Trophoblast cell (in vitro differentiated cells and primary cell): Measurements from ENCODE around the gene DCUN1D1. TPM values are rescaled to one million over a fixed set of nuclear protein-coding genes. Genes with fewer than 3 reads are reported as not detected.

Experiments used
- DNase-seq, 2 donors: peaks; one replicate each; pipeline ENCODE4 v3.0.0-alpha.2; 2016
- H2AFZ ChIP-seq: 2 replicates; pipeline ENCODE4 v1.6.1; 2013; ENCODE audit warnings: low read length, moderate library complexity, mild to moderate bottlenecking; ENCODE audit not compliant: insufficient read depth, poor library complexity
- H2AK5ac ChIP-seq: 2 replicates; pipeline ENCODE4 v1.6.1; 2013; ENCODE audit warnings: mild to moderate bottlenecking, low read length
- H2BK120ac ChIP-seq: 2 replicates; pipeline ENCODE4 v1.6.1; 2013; ENCODE audit warnings: low read length, mild to moderate bottlenecking, moderate library complexity; ENCODE audit not compliant: insufficient read depth, poor library complexity
- H2BK12ac ChIP-seq: 2 replicates; pipeline ENCODE4 v1.6.1; 2013; ENCODE audit warnings: mild to moderate bottlenecking, low read length, moderate library complexity
- H2BK5ac ChIP-seq: 2 replicates; pipeline ENCODE4 v1.6.1; 2013; ENCODE audit warnings: low read length, low read depth, moderate library complexity, mild to moderate bottlenecking; ENCODE audit not compliant: poor library complexity
- H3K14ac ChIP-seq: 2 replicates; pipeline ENCODE4 v1.6.1; 2013; ENCODE audit warnings: mild to moderate bottlenecking, low read length
- H3K18ac ChIP-seq: 2 replicates; pipeline ENCODE4 v1.6.1; 2013; ENCODE audit warnings: mild to moderate bottlenecking, low read length
- H3K23ac ChIP-seq: 2 replicates; pipeline ENCODE4 v1.6.1; 2013; ENCODE audit warnings: low read length
- H3K27ac ChIP-seq: 2 replicates; pipeline ENCODE4 v1.5.1; 2013; ENCODE audit warnings: low read depth, mild to moderate bottlenecking, inconsistent platforms, low read length, moderate library complexity
- H3K27me3 ChIP-seq: 2 replicates; pipeline ENCODE4 v1.6.1; 2013; ENCODE audit warnings: inconsistent platforms, mild to moderate bottlenecking, low read length, moderate library complexity; ENCODE audit not compliant: insufficient read depth
- H3K36me3 ChIP-seq, 2 experiments: 1 replicate in 1 of 2; 2 replicates in 1 of 2; pipeline ENCODE4 v1.6.1; 2013; ENCODE audit warnings: low read length in 2 of 2, mild to moderate bottlenecking in 2 of 2, moderate library complexity in 1 of 2; ENCODE audit not compliant: insufficient read depth in 2 of 2, control insufficient read depth in 1 of 2
- H3K4ac ChIP-seq: 2 replicates; pipeline ENCODE4 v1.6.1; 2013; ENCODE audit warnings: low read depth, mild to moderate bottlenecking, low read length, moderate library complexity
- H3K4me1 ChIP-seq, 2 experiments: 1 replicate in 1 of 2; 2 replicates in 1 of 2; pipeline ENCODE4 v1.6.1; 2013; ENCODE audit warnings: low read length in 2 of 2, mild to moderate bottlenecking in 2 of 2, moderate library complexity in 1 of 2; ENCODE audit not compliant: insufficient read depth in 2 of 2, control insufficient read depth in 1 of 2
- H3K4me2 ChIP-seq: 2 replicates; pipeline ENCODE4 v1.6.1; 2013; ENCODE audit warnings: inconsistent platforms, mild to moderate bottlenecking, low read length, moderate library complexity
- H3K4me3 ChIP-seq: 2 replicates; pipeline ENCODE4 v1.5.1; 2013; ENCODE audit warnings: mild to moderate bottlenecking, low read depth, low read length, inconsistent platforms
- H3K79me1 ChIP-seq: one replicate; pipeline ENCODE4 v1.6.1; 2013; ENCODE audit warnings: low read length
- H3K79me2 ChIP-seq: 2 replicates; pipeline ENCODE4 v1.6.1; 2013; ENCODE audit warnings: low read length, mild to moderate bottlenecking; ENCODE audit not compliant: control insufficient read depth, insufficient read depth, poor library complexity
- H3K9ac ChIP-seq: 2 replicates; pipeline ENCODE4 v1.6.1; 2013; ENCODE audit warnings: mild to moderate bottlenecking, low read length
- H3K9me3 ChIP-seq: 2 replicates; pipeline ENCODE4 v1.6.1; 2013; ENCODE audit warnings: low read depth, mild to moderate bottlenecking, control low read depth, inconsistent platforms, low read length; ENCODE audit not compliant: insufficient read depth
- H4K12ac ChIP-seq: 2 replicates; pipeline ENCODE4 v1.6.1; 2013; ENCODE audit warnings: low read depth, mild to moderate bottlenecking, low read length, moderate library complexity
- H4K8ac ChIP-seq: 2 replicates; pipeline ENCODE4 v1.6.1; 2013; ENCODE audit warnings: low read depth, mild to moderate bottlenecking, low read length, moderate library complexity
- H4K91ac ChIP-seq: one replicate; pipeline ENCODE4 v1.6.1; 2013; ENCODE audit warnings: low read depth, mild to moderate bottlenecking, low read length, moderate library complexity
- WGBS: extraction: QIAGEN DNeasy Blood & Tissue Kit; methylation state at CpG from one replicate; pipeline ENCODE4 v1.1.7; 2013; ENCODE audit warnings: missing lambda C conversion rate; ENCODE audit not compliant: insufficient read length, insufficient coverage; ENCODE audit errors: extremely low coverage; 5-methylcytosine and 5-hydroxymethylcytosine counted together
- polyA plus RNA-seq: library from polyadenylated mRNA; stranded (reverse); fragments of 200-250 nt; gene quantifications from 2 replicates; pipeline ENCODE4 v1.2.3, GENCODE V29; 2013

The DCUN1D1 gene
- polyA plus RNA-seq, result 42.5 and 46.0 TPM in 2 replicates

DNA sequence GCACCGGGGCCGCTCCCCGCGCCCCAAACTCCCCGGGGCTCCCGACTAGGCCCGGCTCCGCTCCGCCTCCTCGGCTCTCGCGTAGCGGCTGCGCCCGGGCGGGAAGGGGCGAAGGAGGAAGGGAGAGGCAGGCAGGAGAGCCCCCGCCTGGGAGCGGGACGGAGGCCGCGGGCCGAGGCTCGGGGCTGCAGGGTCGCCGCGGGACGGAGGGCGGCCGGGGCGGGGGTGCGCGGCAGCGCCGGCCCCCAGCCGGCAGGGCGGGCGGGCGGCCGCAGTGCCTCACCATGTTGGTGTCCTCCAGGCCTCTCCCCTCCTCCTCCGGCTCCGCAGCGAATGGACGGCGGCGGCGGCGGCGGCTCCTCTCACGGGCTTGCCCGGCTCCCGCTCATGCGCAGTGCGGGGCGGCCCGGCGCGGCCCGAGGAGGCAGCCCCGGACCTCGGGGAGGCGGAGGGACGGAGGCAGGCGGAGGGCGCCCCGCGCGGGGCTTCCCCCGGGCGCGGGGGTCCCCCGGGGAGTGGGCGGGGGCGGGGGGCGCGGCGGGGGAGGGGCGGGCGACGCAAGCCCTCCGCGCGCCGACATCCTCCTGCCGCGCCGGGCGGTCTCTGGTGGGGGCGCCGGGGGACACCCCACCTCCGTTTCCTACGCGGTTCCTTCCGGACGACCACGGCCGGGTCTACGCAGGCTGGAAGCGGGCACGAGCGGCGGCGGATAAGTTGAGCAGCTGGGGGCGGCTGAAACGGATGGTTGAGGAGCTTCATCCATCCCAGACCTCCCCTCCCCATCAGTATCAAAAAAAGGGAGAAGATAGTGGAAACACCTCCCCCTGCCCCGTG, at the start of gene DCUN1D1:
DCUN1D1 (minus strand) TSS at position 335 of the 834 bp plus-strand sequence; CDS start at position 286, 49 bp downstream.
- H2AK5ac ChIP-seq, result no peak within 1 kb of the TSS
- peaks cover 7% of the 10 kb centered on the region for H3K79me1 ChIP-seq
- H3K4me2 ChIP-seq, result peak within 1 kb of the TSS; percentile 91
- no peaks in the 10 kb centered on the region for H3K27me3 ChIP-seq
- peak within 1 kb of the TSS; percentile 92 for H3K14ac ChIP-seq
- no peaks in the 10 kb centered on the region for H3K9me3 ChIP-seq
- H2BK5ac ChIP-seq, result peak within 1 kb of the TSS; percentile 89
- peak within 1 kb of the TSS; percentile 86 for H4K12ac ChIP-seq
- H3K18ac ChIP-seq, result peak within 1 kb of the TSS; percentile 94
- peak within 1 kb of the TSS; percentile 84 for H3K4me3 ChIP-seq
- H2BK120ac ChIP-seq, result peak within 1 kb of the TSS; percentile 90
- H3K36me3 ChIP-seq, result no peaks in the 10 kb centered on the region
- peak within 1 kb of the TSS; percentile 55 for H3K27ac ChIP-seq
- H3K4me1 ChIP-seq, result peaks cover 0 to 3% of the 10 kb centered on the region in 2 experiments
- peak within 1 kb of the TSS; percentile 88 for H3K9ac ChIP-seq
- no peak within 1 kb of the TSS for H2BK12ac ChIP-seq
- no peak within 1 kb of the TSS for H3K23ac ChIP-seq
- peak within 1 kb of the TSS; percentile 61 for H4K91ac ChIP-seq
- peak within 1 kb of the TSS; percentile 85 for H3K4ac ChIP-seq
- no CpG with 5 or more reads among the region's 106 CpGs for WGBS
- peak; percentile 86 to 93 for DNase-seq
- H4K8ac ChIP-seq, result peak within 1 kb of the TSS; percentile 92
- peak within 1 kb of the TSS; percentile 99 for H2AFZ ChIP-seq
- peaks cover 14% of the 10 kb centered on the region for H3K79me2 ChIP-seq

DNA sequence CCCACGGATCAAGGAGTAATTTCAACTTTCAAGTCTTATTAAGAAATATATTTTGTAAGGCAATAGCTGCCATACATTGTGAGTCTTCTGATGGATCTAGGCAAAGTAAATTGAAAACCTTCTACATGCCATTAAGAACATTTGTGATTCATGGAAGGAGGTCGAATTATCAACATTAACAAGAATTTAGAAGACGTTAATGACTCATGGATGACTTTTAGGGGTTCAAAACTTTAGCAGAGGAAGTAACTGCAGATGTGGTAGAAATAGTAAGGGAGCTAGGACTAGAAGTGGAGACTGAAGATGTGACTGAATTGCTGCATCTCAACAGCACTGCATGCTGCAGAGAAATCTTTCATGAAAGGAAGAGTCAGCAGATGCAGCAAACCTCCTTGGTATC, 48.1 kb upstream of the DCUN1D1 start:
- no peak overlapping the region for H3K18ac ChIP-seq
- H3K27me3 ChIP-seq, result no peaks in the 10 kb centered on the region
- H3K27ac ChIP-seq, result no peak overlapping the region
- H3K4ac ChIP-seq, result no peak overlapping the region
- H3K4me1 ChIP-seq, result peaks cover 0 to 2% of the 10 kb centered on the region in 2 experiments
- no peak overlapping the region for H3K14ac ChIP-seq
- H3K79me2 ChIP-seq, result no peaks in the 10 kb centered on the region
- no peak overlapping the region for H4K8ac ChIP-seq
- H2BK5ac ChIP-seq, result no peak overlapping the region
- H4K91ac ChIP-seq, result no peak overlapping the region
- no peak overlapping the region for H3K4me2 ChIP-seq
- H2BK120ac ChIP-seq, result no peak overlapping the region
- H3K79me1 ChIP-seq, result no peaks in the 10 kb centered on the region
- DNase-seq, result no peak
- H2BK12ac ChIP-seq, result no peak overlapping the region
- no peak overlapping the region for H4K12ac ChIP-seq
- H3K9me3 ChIP-seq, result no peaks in the 10 kb centered on the region
- no peak overlapping the region for H3K9ac ChIP-seq
- WGBS, result no CpG with 5 or more reads among the region's 3 CpGs
- H3K4me3 ChIP-seq, result no peak overlapping the region
- H2AFZ ChIP-seq, result no peak overlapping the region
- H2AK5ac ChIP-seq, result no peak overlapping the region
- peaks cover 7 to 11% of the 10 kb centered on the region in 2 experiments for H3K36me3 ChIP-seq
- no peak overlapping the region for H3K23ac ChIP-seq

DNA sequence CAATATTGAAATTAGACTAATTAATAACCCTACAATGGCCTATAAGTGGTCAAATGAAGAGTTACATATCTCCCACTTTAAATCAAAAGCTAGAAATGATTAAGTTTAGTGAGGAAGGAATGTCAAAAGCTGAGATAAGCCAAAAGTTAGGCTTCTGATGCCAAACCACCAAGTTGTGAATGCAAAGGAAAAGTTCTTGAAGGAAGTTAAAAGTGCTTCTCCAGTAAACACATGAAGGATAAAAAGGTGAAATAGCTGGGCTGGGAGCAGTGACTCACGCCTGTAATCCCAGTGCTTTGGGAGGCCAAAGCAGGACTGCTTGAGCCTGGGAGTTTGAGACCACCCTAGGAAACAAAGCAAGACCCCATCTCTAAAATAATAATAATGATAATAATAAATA, 46.9 kb upstream of the DCUN1D1 start:
- Histone ChIP-seq H3K27ac (no peak overlapping the region), H3K18ac (no peak overlapping the region), H3K4me2 (no peak overlapping the region), H2AK5ac (no peak overlapping the region), H2BK12ac (no peak overlapping the region), H3K4me3 (no peak overlapping the region), H2BK120ac (no peak overlapping the region), H3K9ac (no peak overlapping the region), H3K27me3 (no peaks in the 10 kb centered on the region), H4K91ac (no peak overlapping the region), H3K14ac (no peak overlapping the region), H2AFZ (no peak overlapping the region), H4K8ac (no peak overlapping the region), H3K79me1 (no peaks in the 10 kb centered on the region), H3K9me3 (no peaks in the 10 kb centered on the region), H3K4me1 (peaks cover 0 to 2% of the 10 kb centered on the region in 2 experiments), H3K36me3 (peaks cover 7 to 11% of the 10 kb centered on the region in 2 experiments), H4K12ac (no peak overlapping the region), H3K79me2 (no peaks in the 10 kb centered on the region), H2BK5ac (no peak overlapping the region), H3K23ac (no peak overlapping the region), H3K4ac (no peak overlapping the region)
- DNase-seq, result no peak
- WGBS, result no CpG with 5 or more reads among the region's 1 CpG

DNA sequence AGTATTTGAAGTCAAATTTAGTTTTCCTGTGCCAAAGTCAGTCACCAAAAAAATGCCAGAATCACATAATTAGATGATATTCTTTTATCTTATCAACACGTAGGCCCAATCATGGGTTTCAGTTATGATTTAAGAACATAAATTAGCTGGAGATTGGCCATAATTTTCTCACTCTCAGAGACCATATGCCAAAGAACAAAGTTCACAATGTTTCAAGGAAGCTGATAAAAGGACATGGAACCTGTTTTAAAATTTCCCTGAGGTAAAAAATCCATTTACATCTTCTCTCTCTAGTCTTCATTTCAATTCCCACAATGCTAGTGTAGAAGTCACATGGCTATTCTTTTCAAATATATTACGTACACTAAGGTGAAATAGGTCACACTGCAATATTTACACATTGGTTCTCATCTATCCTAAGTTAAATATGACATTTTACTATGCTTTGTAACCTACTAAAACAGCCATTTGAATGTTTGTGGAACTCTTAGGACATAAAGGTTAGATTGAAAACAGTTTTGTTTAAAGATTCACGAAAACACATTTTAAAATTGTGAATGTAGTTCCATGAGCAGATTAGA, 42.7 kb upstream of the DCUN1D1 start:
- H3K14ac ChIP-seq, result no peak overlapping the region
- no peak overlapping the region for H2BK5ac ChIP-seq
- no peaks in the 10 kb centered on the region for H3K4me1 ChIP-seq
- H3K18ac ChIP-seq, result no peak overlapping the region
- H3K4me2 ChIP-seq, result no peak overlapping the region
- H2BK120ac ChIP-seq, result no peak overlapping the region
- H3K9ac ChIP-seq, result no peak overlapping the region
- no peak overlapping the region for H3K27ac ChIP-seq
- no peak overlapping the region for H3K4me3 ChIP-seq
- H3K79me1 ChIP-seq, result no peaks in the 10 kb centered on the region
- H2BK12ac ChIP-seq, result no peak overlapping the region
- H3K27me3 ChIP-seq, result no peaks in the 10 kb centered on the region
- WGBS, result no CpG with 5 or more reads among the region's 3 CpGs
- no peak overlapping the region for H2AK5ac ChIP-seq
- H2AFZ ChIP-seq, result no peak overlapping the region
- no peaks in the 10 kb centered on the region for H3K9me3 ChIP-seq
- peaks cover 9 to 12% of the 10 kb centered on the region in 2 experiments for H3K36me3 ChIP-seq
- no peak overlapping the region for H3K4ac ChIP-seq
- no peak overlapping the region for H4K91ac ChIP-seq
- no peak for DNase-seq
- no peak overlapping the region for H4K8ac ChIP-seq
- H3K79me2 ChIP-seq, result no peaks in the 10 kb centered on the region
- no peak overlapping the region for H3K23ac ChIP-seq
- no peak overlapping the region for H4K12ac ChIP-seq
